AG04449 (cell line): ENCODE measurements around the gene RIPOR3.

Experiments used
- CTCF ChIA-PET: fragments of 350-600 bp; formaldehyde crosslinking; extraction: SDS; loops from one replicate; lab custom pipeline; 2021; ENCODE audit warnings: antibody characterized with exemption; lab: Yijun Ruan, JAX
- POLR2A ChIA-PET: fragments of 400-600, 350-600 bp; formaldehyde crosslinking; extraction: SDS; loops from one replicate; lab custom pipeline; 2020; ENCODE audit warnings: antibody characterized with exemption, inconsistent platforms; lab: Yijun Ruan, JAX
- DNase-seq: peaks from one replicate; pipeline ENCODE4 v3.0.0-alpha.2; 2010; ENCODE audit warnings: low read depth, low spot score
- H3K4me3 ChIP-seq: 2 replicates; pipeline ENCODE4 v1.5.1; 2011; ENCODE audit warnings: low read depth, mild to moderate bottlenecking, control low read depth, low read length
- CTCF ChIP-seq: IDR thresholded peaks from one replicate; pipeline ENCODE4 v1.5.1; 2011; ENCODE audit warnings: mild to moderate bottlenecking, moderate library complexity, low read length, control low read depth, inconsistent platforms; ENCODE audit not compliant: insufficient read depth; ENCODE audit errors: missing control alignments

RIPOR3 gene

GRCh38 chr20:50668326-50668725 is 23.0 kb downstream of the RIPOR3 start:
- POLR2A ChIA-PET: no interaction called here
- CTCF ChIA-PET: no interaction called here
- DNase-seq: no peak
- no peak overlapping the region for H3K4me3 ChIP-seq
- TF ChIP-seq CTCF: no peak

GRCh38 chr20:50666709-50667298 is 24.5 kb downstream of the RIPOR3 start:
- no peak for TF ChIP-seq CTCF
- ChIA-PET CTCF (no interaction called here), POLR2A (no interaction called here)
- H3K4me3 ChIP-seq: no peak overlapping the region
- DNase-seq: no peak

- CTCF ChIA-PET: interaction anchor here (1.2 kb wide), 1 partner anchor 85 kb away, joined by 4 read pairs; no protein-coding TSS in a partner anchor
- H3K4me3 ChIP-seq: no peak overlapping the region
- no peak for TF ChIP-seq CTCF
- DNase-seq: no peak
- POLR2A ChIA-PET: no interaction called here
Observed at GRCh38 chr20:50664254-50664653, 27.1 kb downstream of the RIPOR3 start.

- ChIA-PET CTCF (no interaction called here), POLR2A (interaction anchor here (0.6 kb wide), 1 partner anchor 10 kb away, joined by 4 read pairs; no protein-coding TSS in a partner anchor)
- TF ChIP-seq CTCF: no peak
- DNase-seq: no peak
- no peak overlapping the region for H3K4me3 ChIP-seq
Observed at GRCh38 chr20:50663095-50663821, 28.1 kb downstream of the RIPOR3 start.

- CTCF ChIA-PET: interaction anchor here (2.0 to 4.2 kb wide), 2 partner anchors 24 to 130 kb away, joined by 8 to 21 read pairs; no protein-coding TSS in a partner anchor
- TF ChIP-seq CTCF: no peak
- POLR2A ChIA-PET: no interaction called here
- no peak overlapping the region for H3K4me3 ChIP-seq
- no peak for DNase-seq
Observed at GRCh38 chr20:50659975-50660670, 31.2 kb downstream of the RIPOR3 start.
